ENCODE results near the gene RASIP1.

The RASIP1 gene

GRCh38 chr19:48752496-48753365, 12.3 kb upstream of the RASIP1 start, which contains the start of gene FUT1:
TSS of gene FUT1 (minus strand) at chr19:48752641. CDS start at chr19:48751281, 1,360 bp downstream.
- Histone ChIP-seq H3K4me1 (ENCODE audit: insufficient read depth, insufficient read length) (peaks cover 10% of the 10 kb centered on the region), H3K9me3 (ENCODE audit: insufficient read depth, low read length) (no peaks in the 10 kb centered on the region), H3K36me3 (ENCODE audit: insufficient read depth, insufficient read length, low read length) (peaks cover 8% of the 10 kb centered on the region), H3K4me3 (ENCODE audit: insufficient read length, low read depth) (peak within 1 kb of the TSS; percentile 46), H3K27me3 (ENCODE audit: insufficient read depth, insufficient read length) (no peaks in the 10 kb centered on the region), H3K9ac (ENCODE audit: insufficient read length, low read depth) (peak within 1 kb of the TSS; percentile 77)
- TF ChIP-seq SUZ12 (IDR thresholded peaks at IDR 0.05; ENCODE audit: extremely low read depth, insufficient read depth, insufficient read length) (no peak), YY1 (IDR thresholded peaks at IDR 0.05; ENCODE audit: insufficient read depth, insufficient read length) (no peak), ZNF274 (IDR thresholded peaks at IDR 0.05; ENCODE audit: low read depth, low read length) (no peak)
- peak; percentile 30 for DNase-seq (ENCODE audit: low read depth, low spot score)

- Histone ChIP-seq H3K9me3 (ENCODE audit: insufficient read depth, low read length) (no peaks in the 10 kb centered on the region), H3K27me3 (ENCODE audit: insufficient read depth, insufficient read length) (no peaks in the 10 kb centered on the region), H3K36me3 (ENCODE audit: insufficient read depth, insufficient read length, low read length) (peaks cover 8% of the 10 kb centered on the region), H3K4me1 (ENCODE audit: insufficient read depth, insufficient read length) (peaks cover 10% of the 10 kb centered on the region), H3K4me3 (ENCODE audit: insufficient read length, low read depth) (peak overlapping the region; percentile 46), H3K9ac (ENCODE audit: insufficient read length, low read depth) (peak overlapping the region; percentile 52)
- DNase-seq (ENCODE audit: low read depth, low spot score): no peak
- TF ChIP-seq YY1 (IDR thresholded peaks at IDR 0.05; ENCODE audit: insufficient read depth, insufficient read length): no peak
- no peak for TF ChIP-seq SUZ12 (IDR thresholded peaks at IDR 0.05; ENCODE audit: extremely low read depth, insufficient read depth, insufficient read length)
- TF ChIP-seq ZNF274 (IDR thresholded peaks at IDR 0.05; ENCODE audit: low read depth, low read length): no peak
These were observed 11.6 kb upstream of the RASIP1 start for GRCh38 chr19:48751845-48752495.

- Histone ChIP-seq H3K9ac (ENCODE audit: insufficient read length, low read depth) (no peak overlapping the region), H3K36me3 (ENCODE audit: insufficient read depth, insufficient read length, low read length) (peaks cover 8% of the 10 kb centered on the region), H3K27me3 (ENCODE audit: insufficient read depth, insufficient read length) (no peaks in the 10 kb centered on the region), H3K9me3 (ENCODE audit: insufficient read depth, low read length) (no peaks in the 10 kb centered on the region), H3K4me3 (ENCODE audit: insufficient read length, low read depth) (no peak overlapping the region), H3K4me1 (ENCODE audit: insufficient read depth, insufficient read length) (peaks cover 4% of the 10 kb centered on the region)
- TF ChIP-seq SUZ12 (IDR thresholded peaks at IDR 0.05; ENCODE audit: extremely low read depth, insufficient read depth, insufficient read length) (no peak), ZNF274 (IDR thresholded peaks at IDR 0.05; ENCODE audit: low read depth, low read length) (no peak), YY1 (IDR thresholded peaks at IDR 0.05; ENCODE audit: insufficient read depth, insufficient read length) (no peak)
- no peak for DNase-seq (ENCODE audit: low read depth, low spot score)
These were observed 10.5 kb upstream of the RASIP1 start for GRCh38 chr19:48750771-48751504.

GRCh38 chr19:48750351-48750750, 9.9 kb upstream of the RASIP1 start:
- H3K9me3 ChIP-seq (ENCODE audit: insufficient read depth, low read length): no peaks in the 10 kb centered on the region
- no peak overlapping the region for H3K9ac ChIP-seq (ENCODE audit: insufficient read length, low read depth)
- peaks cover 8% of the 10 kb centered on the region for H3K36me3 ChIP-seq (ENCODE audit: insufficient read depth, insufficient read length, low read length)
- peaks cover 3% of the 10 kb centered on the region for H3K4me1 ChIP-seq (ENCODE audit: insufficient read depth, insufficient read length)
- H3K4me3 ChIP-seq (ENCODE audit: insufficient read length, low read depth): no peak overlapping the region
- no peak for TF ChIP-seq ZNF274 (IDR thresholded peaks at IDR 0.05; ENCODE audit: low read depth, low read length)
- no peak for TF ChIP-seq YY1 (IDR thresholded peaks at IDR 0.05; ENCODE audit: insufficient read depth, insufficient read length)
- no peak for TF ChIP-seq SUZ12 (IDR thresholded peaks at IDR 0.05; ENCODE audit: extremely low read depth, insufficient read depth, insufficient read length)
- DNase-seq (ENCODE audit: low read depth, low spot score): no peak
- no peaks in the 10 kb centered on the region for H3K27me3 ChIP-seq (ENCODE audit: insufficient read depth, insufficient read length)

DNA sequence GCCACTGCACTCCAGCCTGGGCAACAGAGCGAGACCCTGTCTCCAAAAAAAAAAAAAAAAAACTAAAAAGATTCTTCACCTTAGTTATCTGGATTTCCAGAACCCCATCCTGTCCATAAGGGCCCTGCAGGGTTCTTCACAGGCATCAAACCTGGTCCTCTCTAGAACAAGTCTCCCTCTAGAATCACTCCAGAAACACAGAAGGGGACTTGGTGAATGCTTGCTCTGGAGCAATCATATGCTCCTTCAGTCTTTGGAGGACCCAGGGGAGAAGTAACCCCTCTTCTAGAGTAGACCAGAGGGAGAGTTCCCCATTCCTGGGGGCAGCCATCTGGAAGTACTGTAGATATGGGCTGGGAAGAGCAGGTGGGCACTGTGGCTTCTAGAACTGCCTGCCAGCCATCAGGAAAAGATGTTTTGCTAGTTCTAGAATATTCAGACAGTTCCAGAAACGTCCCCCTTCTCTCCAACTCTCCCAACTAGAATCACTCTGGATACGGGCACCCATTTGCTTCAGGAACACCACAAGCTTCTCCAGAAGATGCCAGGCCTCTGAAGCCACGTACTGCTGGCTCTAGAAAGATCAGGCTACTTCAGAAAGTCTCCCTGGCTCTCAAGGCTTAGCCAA, 9.3 kb upstream of the RASIP1 start:
- no peak for TF ChIP-seq ZNF274 (IDR thresholded peaks at IDR 0.05; ENCODE audit: low read depth, low read length)
- no peak for TF ChIP-seq YY1 (IDR thresholded peaks at IDR 0.05; ENCODE audit: insufficient read depth, insufficient read length)
- TF ChIP-seq SUZ12 (IDR thresholded peaks at IDR 0.05; ENCODE audit: extremely low read depth, insufficient read depth, insufficient read length): no peak
- H3K9me3 ChIP-seq (ENCODE audit: insufficient read depth, low read length): no peaks in the 10 kb centered on the region
- no peak for DNase-seq (ENCODE audit: low read depth, low spot score)
- H3K27me3 ChIP-seq (ENCODE audit: insufficient read depth, insufficient read length): no peaks in the 10 kb centered on the region
- H3K4me3 ChIP-seq (ENCODE audit: insufficient read length, low read depth): no peak overlapping the region
- peaks cover 8% of the 10 kb centered on the region for H3K36me3 ChIP-seq (ENCODE audit: insufficient read depth, insufficient read length, low read length)
- peaks cover 3% of the 10 kb centered on the region for H3K4me1 ChIP-seq (ENCODE audit: insufficient read depth, insufficient read length)
- H3K9ac ChIP-seq (ENCODE audit: insufficient read length, low read depth): no peak overlapping the region

GRCh38 chr19:48746738-48747575, 6.5 kb upstream of the RASIP1 start, which contains the start of gene IZUMO1:
TSS of gene IZUMO1 (minus strand) at chr19:48746909. CDS start at chr19:48745859, 1,050 bp downstream.
- peaks cover 4% of the 10 kb centered on the region for H3K4me1 ChIP-seq (ENCODE audit: insufficient read depth, insufficient read length)
- peak within 1 kb of the TSS; percentile 49 for H3K4me3 ChIP-seq (ENCODE audit: insufficient read length, low read depth)
- no peaks in the 10 kb centered on the region for H3K9me3 ChIP-seq (ENCODE audit: insufficient read depth, low read length)
- DNase-seq (ENCODE audit: low read depth, low spot score): peak; percentile 58
- H3K27me3 ChIP-seq (ENCODE audit: insufficient read depth, insufficient read length): no peaks in the 10 kb centered on the region
- peaks cover 8% of the 10 kb centered on the region for H3K36me3 ChIP-seq (ENCODE audit: insufficient read depth, insufficient read length, low read length)
- H3K9ac ChIP-seq (ENCODE audit: insufficient read length, low read depth): peak within 1 kb of the TSS; percentile 32
- TF ChIP-seq YY1 (IDR thresholded peaks at IDR 0.05; ENCODE audit: insufficient read depth, insufficient read length) (no peak), SUZ12 (IDR thresholded peaks at IDR 0.05; ENCODE audit: extremely low read depth, insufficient read depth, insufficient read length) (no peak), ZNF274 (IDR thresholded peaks at IDR 0.05; ENCODE audit: low read depth, low read length) (no peak)

Measured in NT2/D1 (cell line).